HCT116 (cell line): Measurements from ENCODE around the gene TAF10. TPM values are rescaled to one million over a fixed set of nuclear protein-coding genes. Genes with fewer than 3 reads are reported as not detected.

Source experiments
- ATAC-seq: fragments of 200-7000 bp; cut with Tn5 transposase; 2 replicates; pipeline ENCODE4 v1.9.1; 2020; ENCODE audit warnings: mild to moderate bottlenecking, moderate library complexity
- BruUV-seq: library from RNA; stranded (reverse); fragments of 400-500 nt; replicated peaks from 2 replicates; lab custom pipeline; 2021; lab: Mats Ljungman, UMichigan
- CTCF ChIA-PET: fragments of 300-600 bp; sonication (Branson Sonifier 250); formaldehyde crosslinking; loops from one replicate; lab custom pipeline; 2021; ENCODE audit warnings: antibody characterized with exemption; lab: Charles Lee
- POLR2A ChIA-PET: fragments of 300-600, 350-600 bp; sonication (Branson Sonifier 250); formaldehyde crosslinking; loops from one replicate; lab custom pipeline; 2021; ENCODE audit warnings: antibody characterized with exemption; lab: Charles Lee
- RAD21 ChIA-PET, 2 experiments: fragments of 300-600 bp; sonication (Branson Sonifier 250); formaldehyde crosslinking; loops; one replicate each; lab custom pipeline; 2023; ENCODE audit warnings: low total read pairs in 2 of 2; ENCODE audit not compliant: uncharacterized antibody in 2 of 2, unreplicated experiment in 2 of 2, low non-redundant PET in 1 of 2; lab: Charles Lee
- DNase-seq: peaks from one replicate; pipeline ENCODE4 v3.0.0-alpha.2; 2010; ENCODE audit warnings: low read depth, low spot score
- H2AFZ ChIP-seq: fragments of 200-600 bp; shearing (Covaris generic), sonication (generic); 2 replicates; pipeline ENCODE4 v1.6.1; 2017; ENCODE audit warnings: low read depth, mixed run types, mixed read lengths, antibody characterized with exemption, low read length; ENCODE audit not compliant: poor library complexity, severe bottlenecking
- H3K27ac ChIP-seq: 2 replicates; pipeline ENCODE4 v1.5.1; 2012; ENCODE audit warnings: low read depth, low read length
- H3K27me3 ChIP-seq: fragments of 200-600 bp; sonication (generic); 2 replicates; pipeline ENCODE4 v1.6.1; 2016; ENCODE audit warnings: mixed run types, low read length, mixed read lengths; ENCODE audit not compliant: insufficient read depth
- H3K36me3 ChIP-seq, 2 experiments: fragments of 200-500 bp in 1 of 2; fragments of 200-600 bp in 1 of 2; sonication (Bioruptor generic) in 1 of 2; sonication (generic) in 1 of 2; 2 replicates each; pipeline versions ENCODE4 v1.5.1 to v1.6.1; 2014 to 2016; ENCODE audit warnings: low read length in 2 of 2, inconsistent platforms in 1 of 2, mixed read lengths in 1 of 2, mixed run types in 1 of 2; ENCODE audit not compliant: insufficient read depth in 2 of 2, control insufficient read depth in 1 of 2
- H3K4me1 ChIP-seq, 2 experiments: fragments of 200-600 bp in 1 of 2; sonication (generic) in 1 of 2; 2 replicates each; pipeline versions ENCODE4 v1.5.1 to v1.6.1; 2012 to 2017; ENCODE audit warnings: low read length in 2 of 2, inconsistent platforms in 1 of 2, mild to moderate bottlenecking in 1 of 2, mixed read lengths in 1 of 2, mixed run types in 1 of 2, moderate library complexity in 1 of 2; ENCODE audit not compliant: insufficient read depth in 2 of 2, control insufficient read depth in 1 of 2
- H3K4me2 ChIP-seq: fragments of 200-600 bp; sonication (generic); 2 replicates; pipeline ENCODE4 v1.6.1; 2017; ENCODE audit warnings: mixed run types, low read length, mixed read lengths
- H3K4me3 ChIP-seq, 2 experiments: fragments of 200-600 bp in 1 of 2; sonication (generic) in 1 of 2; replicated peaks in 1 of 2; 2 replicates each; pipeline ENCODE4 v1.5.1; 2011 to 2016; ENCODE audit warnings: low read length in 2 of 2, control low read depth in 1 of 2, low read depth in 1 of 2, mild to moderate bottlenecking in 1 of 2, mixed read lengths in 1 of 2, mixed run types in 1 of 2
- H3K79me2 ChIP-seq: fragments of 200-600 bp; sonication (generic); 2 replicates; pipeline ENCODE4 v1.6.1; 2017; ENCODE audit warnings: mild to moderate bottlenecking, mixed run types, low read length, moderate library complexity, mixed read lengths; ENCODE audit not compliant: insufficient read depth
- H3K9ac ChIP-seq: fragments of 200-600 bp; sonication (generic); 2 replicates; pipeline ENCODE4 v1.6.1; 2016; ENCODE audit warnings: low read length, mixed read lengths
- H3K9me2 ChIP-seq: fragments of 200-600 bp; sonication (generic), shearing (Covaris generic); 2 replicates; pipeline ENCODE4 v1.6.1; 2017; ENCODE audit warnings: mixed run types, mild to moderate bottlenecking, moderate library complexity; ENCODE audit not compliant: insufficient read depth
- H3K9me3 ChIP-seq, 2 experiments: fragments of 200-500 bp in 1 of 2; fragments of 200-600 bp in 1 of 2; sonication (Bioruptor generic) in 1 of 2; sonication (generic) in 1 of 2; 2 replicates each; pipeline ENCODE4 v1.6.1; 2014 to 2017; ENCODE audit warnings: low read length in 2 of 2, mixed read lengths in 2 of 2, inconsistent platforms in 1 of 2, low read depth in 1 of 2, mild to moderate bottlenecking in 1 of 2, mixed run types in 1 of 2, moderate library complexity in 1 of 2; ENCODE audit not compliant: control insufficient read depth in 1 of 2, insufficient read depth in 1 of 2
- H4K20me1 ChIP-seq: fragments of 200-600 bp; sonication (generic), shearing (Covaris generic); 2 replicates; pipeline ENCODE4 v1.6.1; 2017; ENCODE audit warnings: mixed run types, mild to moderate bottlenecking, moderate library complexity; ENCODE audit not compliant: insufficient read depth
- POLR2AphosphoS5 ChIP-seq: IDR thresholded peaks from 2 replicates; pipeline ENCODE4 v1.6.1; 2011; ENCODE audit warnings: mild to moderate bottlenecking, low read depth, low read length, moderate library complexity
- ZFX ChIP-seq: fragments of 450-650 bp; IDR thresholded peaks from 2 replicates; pipeline ENCODE4 v1.6.1; 2017
- intact Hi-C: fragments of 100-400 bp; cut with micrococcal nuclease; formaldehyde crosslinking; loops from 2 replicates; pipeline ENCODE4 v1.10.0; 2022
- total RNA-seq: library from RNA; stranded (reverse); gene quantifications from one replicate; pipeline ENCODE4 v1.2.1, GENCODE V29; 2021; ENCODE audit not compliant: unreplicated experiment
- TF ChIP-seq, protein P1 (sequence below): IDR thresholded peaks from 2 replicates; pipeline ENCODE4 v1.6.1; 2011; ENCODE audit warnings: mild to moderate bottlenecking, low read length, moderate library complexity; ENCODE audit not compliant: insufficient replicate concordance; ENCODE audit errors: extremely low read depth

Gene TAF10
- total RNA-seq, 1 experiment from 2014 or later: 151 TPM

DNA sequence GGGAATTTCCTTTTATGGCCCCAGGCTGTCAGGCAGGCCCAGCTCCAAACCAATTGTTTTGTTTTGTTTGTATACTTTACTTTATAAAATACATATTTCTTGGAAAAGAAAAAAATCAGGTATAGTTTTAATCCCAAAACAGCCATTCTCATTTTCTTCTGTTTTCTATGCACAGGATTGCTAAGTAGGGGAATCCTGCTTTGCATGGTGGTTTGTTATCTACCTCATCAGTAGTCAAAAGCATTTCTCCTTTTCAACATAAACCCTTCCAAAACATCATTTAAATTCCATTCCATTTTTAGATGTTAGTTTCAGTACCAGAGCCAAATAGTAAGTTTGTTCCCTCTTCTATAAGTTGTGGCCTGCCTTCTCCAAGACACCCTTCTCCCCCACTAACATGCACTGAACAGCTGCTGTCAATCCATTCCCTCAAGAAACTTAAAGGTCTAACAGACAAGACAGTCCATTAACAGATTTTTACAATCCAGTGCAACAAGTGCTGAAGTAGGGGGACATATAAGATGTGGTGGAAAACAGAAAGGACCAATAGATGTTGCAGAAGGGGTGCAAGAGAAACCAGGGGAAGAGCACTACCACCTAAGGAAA lies 4.7 kb downstream of the TAF10 start (continued):
- TF ChIP-seq POLR2AphosphoS5: no peak

- Histone ChIP-seq H2AFZ (no peak overlapping the region), H3K36me3 (peaks cover 21 to 44% of the 10 kb centered on the region in 2 experiments)
- peak; percentile 65 for DNase-seq
- peak; percentile 88 for TF ChIP-seq POLR2AphosphoS5
- TF ChIP-seq ZFX: peak; percentile 27; the same call in 1 of the 2 replicates
- TF ChIP-seq, protein P1, sequence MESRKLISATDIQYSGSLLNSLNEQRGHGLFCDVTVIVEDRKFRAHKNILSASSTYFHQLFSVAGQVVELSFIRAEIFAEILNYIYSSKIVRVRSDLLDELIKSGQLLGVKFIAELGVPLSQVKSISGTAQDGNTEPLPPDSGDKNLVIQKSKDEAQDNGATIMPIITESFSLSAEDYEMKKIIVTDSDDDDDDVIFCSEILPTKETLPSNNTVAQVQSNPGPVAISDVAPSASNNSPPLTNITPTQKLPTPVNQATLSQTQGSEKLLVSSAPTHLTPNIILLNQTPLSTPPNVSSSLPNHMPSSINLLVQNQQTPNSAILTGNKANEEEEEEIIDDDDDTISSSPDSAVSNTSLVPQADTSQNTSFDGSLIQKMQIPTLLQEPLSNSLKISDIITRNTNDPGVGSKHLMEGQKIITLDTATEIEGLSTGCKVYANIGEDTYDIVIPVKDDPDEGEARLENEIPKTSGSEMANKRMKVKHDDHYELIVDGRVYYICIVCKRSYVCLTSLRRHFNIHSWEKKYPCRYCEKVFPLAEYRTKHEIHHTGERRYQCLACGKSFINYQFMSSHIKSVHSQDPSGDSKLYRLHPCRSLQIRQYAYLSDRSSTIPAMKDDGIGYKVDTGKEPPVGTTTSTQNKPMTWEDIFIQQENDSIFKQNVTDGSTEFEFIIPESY: no peak
- TF ChIP-seq, all 23 proteins: peak for 2
- peak overlapping the region; percentile 78 for H3K27ac ChIP-seq
- peak; percentile 73 for ATAC-seq
- H3K4me3 ChIP-seq: peak overlapping the region; percentile 17 to 36
- no peaks in the 10 kb centered on the region for H3K9me3 ChIP-seq
- no peaks in the 10 kb centered on the region for H3K9me2 ChIP-seq
- BruUV-seq: no TSS peak
- no peaks in the 10 kb centered on the region for H3K27me3 ChIP-seq
- peaks cover 84% of the 10 kb centered on the region for H3K79me2 ChIP-seq
- H3K9ac ChIP-seq: peak overlapping the region; percentile 33
- peaks cover 25 to 58% of the 10 kb centered on the region in 2 experiments for H3K4me1 ChIP-seq
- peak overlapping the region; percentile 69 for H3K4me2 ChIP-seq
- H4K20me1 ChIP-seq: no peaks in the 10 kb centered on the region
- intact Hi-C loops: no loop called here
- RAD21 ChIA-PET: no interaction called here
- POLR2A ChIA-PET: interaction anchor here (0.6 to 1.0 kb wide), 2 partner anchors 13 to 87 kb away, joined by 4 read pairs; partner anchors contain the start of gene TPP1
- CTCF ChIA-PET: interaction anchor here (1.2 kb wide), 1 partner anchor 76 kb away, joined by 3 read pairs; no protein-coding TSS in a partner anchor
Observed at GRCh38 chr11:6606471-6607189, 5.4 kb downstream of the TAF10 start.
